Measurements from ENCODE around the gene RAB20. TPM values are rescaled to one million over a fixed set of nuclear protein-coding genes. Genes with fewer than 3 reads are reported as not detected.

Gene RAB20
- total RNA-seq, 4 donors from 2014 or later = 0.77 to 12.4 (median 9.1) TPM

DNA sequence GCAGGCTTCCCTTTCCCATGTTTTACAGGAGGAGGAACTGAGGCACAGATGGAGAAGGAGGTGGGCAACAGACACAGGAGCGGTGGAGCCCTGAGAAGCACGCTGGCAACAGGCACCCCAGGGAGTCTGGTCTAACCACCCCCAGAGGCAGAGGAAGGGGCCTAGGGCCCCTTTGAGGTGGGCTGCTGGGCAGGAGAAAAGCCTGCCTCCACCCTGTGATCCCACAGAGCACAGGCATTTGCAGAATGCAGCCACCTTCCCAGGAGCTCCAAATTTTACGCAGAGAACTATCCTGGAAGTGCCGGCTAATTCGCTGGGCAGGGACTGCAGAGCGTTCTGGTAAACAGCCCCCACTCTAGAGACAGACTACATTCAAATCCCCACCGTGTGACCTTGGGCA is 30.4 kb downstream of the RAB20 start:
- Histone ChIP-seq H3K4me3 (no peak overlapping the region), H3K27ac (no peak overlapping the region), H3K27me3 (no peaks in the 10 kb centered on the region), H3K9me3 (no peaks in the 10 kb centered on the region), H3K4me1 (no peaks in the 10 kb centered on the region), H3K36me3 (no peaks in the 10 kb centered on the region)
- TF ChIP-seq, protein P1, sequence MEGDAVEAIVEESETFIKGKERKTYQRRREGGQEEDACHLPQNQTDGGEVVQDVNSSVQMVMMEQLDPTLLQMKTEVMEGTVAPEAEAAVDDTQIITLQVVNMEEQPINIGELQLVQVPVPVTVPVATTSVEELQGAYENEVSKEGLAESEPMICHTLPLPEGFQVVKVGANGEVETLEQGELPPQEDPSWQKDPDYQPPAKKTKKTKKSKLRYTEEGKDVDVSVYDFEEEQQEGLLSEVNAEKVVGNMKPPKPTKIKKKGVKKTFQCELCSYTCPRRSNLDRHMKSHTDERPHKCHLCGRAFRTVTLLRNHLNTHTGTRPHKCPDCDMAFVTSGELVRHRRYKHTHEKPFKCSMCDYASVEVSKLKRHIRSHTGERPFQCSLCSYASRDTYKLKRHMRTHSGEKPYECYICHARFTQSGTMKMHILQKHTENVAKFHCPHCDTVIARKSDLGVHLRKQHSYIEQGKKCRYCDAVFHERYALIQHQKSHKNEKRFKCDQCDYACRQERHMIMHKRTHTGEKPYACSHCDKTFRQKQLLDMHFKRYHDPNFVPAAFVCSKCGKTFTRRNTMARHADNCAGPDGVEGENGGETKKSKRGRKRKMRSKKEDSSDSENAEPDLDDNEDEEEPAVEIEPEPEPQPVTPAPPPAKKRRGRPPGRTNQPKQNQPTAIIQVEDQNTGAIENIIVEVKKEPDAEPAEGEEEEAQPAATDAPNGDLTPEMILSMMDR (IDR thresholded peaks at IDR 0.05) = no peak
- TF ChIP-seq POLR2A (IDR thresholded peaks at IDR 0.05) = no peak
- intact Hi-C loops (cut with DNase I; ENCODE audit: low total_unique reads) = no loop called here
- no peak for DNase-seq

DNA sequence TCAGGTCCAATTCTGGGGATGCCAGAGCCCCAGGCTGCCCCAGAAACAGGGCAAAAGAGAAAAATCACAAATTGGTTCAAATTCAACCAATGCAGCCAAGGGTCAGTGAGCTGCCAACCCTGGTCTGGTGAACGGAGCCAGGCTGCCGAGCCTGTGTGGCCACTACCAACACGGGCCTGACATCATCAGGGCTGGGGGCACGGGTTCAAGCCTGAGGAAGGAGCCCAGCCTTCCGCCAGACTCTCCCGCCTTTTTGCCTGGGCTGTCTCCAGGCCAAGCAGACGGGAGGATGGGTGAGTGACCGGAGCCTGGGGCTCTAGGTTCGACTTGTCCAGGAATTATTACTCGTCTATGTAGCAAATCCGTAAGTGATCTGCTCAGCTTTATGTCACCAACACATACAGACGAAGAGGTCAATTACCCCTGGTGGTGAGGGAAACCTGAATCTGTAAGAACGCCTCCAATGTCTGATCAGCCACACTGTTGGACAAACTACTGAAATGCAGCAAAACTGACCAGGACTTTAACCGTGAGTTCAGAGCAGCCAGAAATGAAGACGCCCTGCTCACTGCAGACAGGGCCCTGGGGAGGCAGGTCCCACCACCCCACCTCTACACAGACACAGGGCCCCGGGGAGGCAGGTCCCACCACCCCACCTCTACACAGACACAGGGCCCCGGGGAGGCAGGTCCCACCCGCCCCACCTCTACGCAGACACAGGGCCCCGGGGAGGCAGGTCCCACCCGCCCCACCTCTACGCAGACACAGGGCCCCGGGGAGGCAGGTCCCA is 31.8 kb downstream of the RAB20 start:
- H3K36me3 ChIP-seq = no peaks in the 10 kb centered on the region
- H3K9me3 ChIP-seq = no peaks in the 10 kb centered on the region
- no peak overlapping the region for H3K4me3 ChIP-seq
- H3K27me3 ChIP-seq = no peaks in the 10 kb centered on the region
- no peak for DNase-seq
- intact Hi-C loops (cut with DNase I; ENCODE audit: low total_unique reads) = no loop called here
- H3K27ac ChIP-seq = no peak overlapping the region
- H3K4me1 ChIP-seq = no peaks in the 10 kb centered on the region
- TF ChIP-seq, protein P1 (IDR thresholded peaks at IDR 0.05) = no peak
- no peak for TF ChIP-seq POLR2A (IDR thresholded peaks at IDR 0.05)

DNA sequence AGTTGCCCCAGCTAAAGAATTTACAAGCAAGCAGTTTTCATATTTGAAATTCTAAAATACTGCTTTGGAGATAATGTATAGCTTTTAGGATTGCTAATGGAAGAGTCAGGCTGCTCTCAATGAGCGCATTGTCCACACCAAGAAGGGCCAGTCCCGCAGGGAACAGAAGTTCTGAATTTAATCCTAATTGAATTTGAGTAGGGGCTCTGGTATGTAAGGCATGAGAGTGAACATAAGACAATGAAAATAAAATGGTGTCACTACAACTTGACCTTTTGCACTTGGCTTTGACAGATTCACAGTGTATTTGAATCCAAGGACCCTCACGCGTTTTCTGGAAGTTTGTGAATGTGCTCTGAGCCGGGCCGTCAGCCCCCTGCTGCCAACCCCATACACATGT is 32.6 kb downstream of the RAB20 start:
- intact Hi-C loops (cut with DNase I; ENCODE audit: low total_unique reads) = no loop called here

DNA sequence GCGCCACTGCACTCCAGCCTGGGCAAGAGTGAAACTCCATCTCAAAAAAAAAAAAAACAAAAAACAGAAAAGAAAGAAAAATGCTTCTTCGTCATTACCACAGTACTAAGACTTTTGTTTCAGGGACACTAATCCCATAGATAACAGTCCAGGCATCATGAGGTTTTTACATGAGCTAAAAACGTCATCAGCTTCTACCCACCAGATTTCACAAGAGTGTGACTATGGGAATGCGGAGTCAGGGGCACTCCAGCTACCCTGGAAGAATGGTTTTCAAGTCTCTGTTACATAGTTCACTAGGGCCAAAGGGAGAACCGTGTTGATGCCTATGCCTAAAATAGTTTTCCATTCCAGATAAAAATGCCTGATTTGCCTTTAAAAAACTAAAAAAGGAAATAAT is 33.2 kb downstream of the RAB20 start:
- TF ChIP-seq, protein P1 (IDR thresholded peaks at IDR 0.05) = no peak
- TF ChIP-seq POLR2A (IDR thresholded peaks at IDR 0.05) = no peak
- H3K27ac ChIP-seq = no peak overlapping the region
- H3K9me3 ChIP-seq = no peaks in the 10 kb centered on the region
- no peaks in the 10 kb centered on the region for H3K27me3 ChIP-seq
- no peak overlapping the region for H3K4me3 ChIP-seq
- H3K4me1 ChIP-seq = no peaks in the 10 kb centered on the region
- no peak for DNase-seq
- H3K36me3 ChIP-seq = no peaks in the 10 kb centered on the region
- intact Hi-C loops (cut with DNase I; ENCODE audit: low total_unique reads) = no loop called here

More for the DNA sequence above, 32.6 kb downstream of the RAB20 start:
- Histone ChIP-seq H3K4me1 (no peaks in the 10 kb centered on the region), H3K27ac (no peak overlapping the region), H3K27me3 (no peaks in the 10 kb centered on the region), H3K36me3 (no peaks in the 10 kb centered on the region), H3K4me3 (no peak overlapping the region), H3K9me3 (no peaks in the 10 kb centered on the region)
- TF ChIP-seq, protein P1 (IDR thresholded peaks at IDR 0.05) = no peak
- no peak for TF ChIP-seq POLR2A (IDR thresholded peaks at IDR 0.05)
- DNase-seq = no peak
